Measurements from ENCODE around the gene MCM3AP.

The MCM3AP gene

GRCh38 chr21:46212721-46213484 is 72.5 kb downstream of the MCM3AP start:
- no peaks in the 10 kb centered on the region for H3K9me3 ChIP-seq (ENCODE audit: control insufficient read depth, low read length)
- H3K4me3 ChIP-seq (ENCODE audit: insufficient read depth, low read depth, low read length) = no peak overlapping the region
- H3K36me3 ChIP-seq (ENCODE audit: control insufficient read depth, insufficient read depth, low read length) = no peaks in the 10 kb centered on the region
- whole genome bisulfite sequencing, 2 experiments = 94 to 95% methylated on average over 18 of the region's 18 CpGs
- no peaks in the 10 kb centered on the region for H3K27me3 ChIP-seq (ENCODE audit: control insufficient read depth, insufficient read depth, low read length, poor library complexity, severe bottlenecking)
- H3K27ac ChIP-seq (ENCODE audit: insufficient read depth, low read depth, low read length, poor library complexity, severe bottlenecking) = no peak overlapping the region
- no peaks in the 10 kb centered on the region for H3K4me1 ChIP-seq (ENCODE audit: control insufficient read depth, insufficient read depth, low read length)

GRCh38 chr21:46211786-46212720 is 73.4 kb downstream of the MCM3AP start:
- Histone ChIP-seq H3K27ac (ENCODE audit: insufficient read depth, low read depth, low read length, poor library complexity, severe bottlenecking) (no peak overlapping the region), H3K36me3 (ENCODE audit: control insufficient read depth, insufficient read depth, low read length) (no peaks in the 10 kb centered on the region), H3K4me3 (ENCODE audit: insufficient read depth, low read depth, low read length) (no peak overlapping the region), H3K9me3 (ENCODE audit: control insufficient read depth, low read length) (no peaks in the 10 kb centered on the region), H3K4me1 (ENCODE audit: control insufficient read depth, insufficient read depth, low read length) (no peaks in the 10 kb centered on the region), H3K27me3 (ENCODE audit: control insufficient read depth, insufficient read depth, low read length, poor library complexity, severe bottlenecking) (no peaks in the 10 kb centered on the region)
- WGBS, 2 experiments = 95 to 97% methylated on average over 23 of the region's 23 CpGs

GRCh38 chr21:46211376-46211775 is 74.0 kb downstream of the MCM3AP start:
- H3K36me3 ChIP-seq (ENCODE audit: control insufficient read depth, insufficient read depth, low read length) = no peaks in the 10 kb centered on the region
- 93 to 94% methylated on average over 7 of the region's 7 CpGs for WGBS, 2 experiments

GRCh38 chr21:46210378-46211136 is 74.9 kb downstream of the MCM3AP start:
- Histone ChIP-seq H3K27me3 (ENCODE audit: control insufficient read depth, insufficient read depth, low read length, poor library complexity, severe bottlenecking) (no peaks in the 10 kb centered on the region), H3K9me3 (ENCODE audit: control insufficient read depth, low read length) (no peaks in the 10 kb centered on the region), H3K4me1 (ENCODE audit: control insufficient read depth, insufficient read depth, low read length) (no peaks in the 10 kb centered on the region), H3K4me3 (ENCODE audit: insufficient read depth, low read depth, low read length) (no peak overlapping the region), H3K36me3 (ENCODE audit: control insufficient read depth, insufficient read depth, low read length) (no peaks in the 10 kb centered on the region), H3K27ac (ENCODE audit: insufficient read depth, low read depth, low read length, poor library complexity, severe bottlenecking) (no peak overlapping the region)
- WGBS, 2 experiments = 89 to 92% methylated on average over 16 of the region's 16 CpGs

More at GRCh38 chr21:46211376-46211775, 74.0 kb downstream of the MCM3AP start:
- H3K4me1 ChIP-seq (ENCODE audit: control insufficient read depth, insufficient read depth, low read length) = no peaks in the 10 kb centered on the region
- no peak overlapping the region for H3K27ac ChIP-seq (ENCODE audit: insufficient read depth, low read depth, low read length, poor library complexity, severe bottlenecking)
- H3K4me3 ChIP-seq (ENCODE audit: insufficient read depth, low read depth, low read length) = no peak overlapping the region
- no peaks in the 10 kb centered on the region for H3K9me3 ChIP-seq (ENCODE audit: control insufficient read depth, low read length)
- H3K27me3 ChIP-seq (ENCODE audit: control insufficient read depth, insufficient read depth, low read length, poor library complexity, severe bottlenecking) = no peaks in the 10 kb centered on the region

- no peaks in the 10 kb centered on the region for H3K4me1 ChIP-seq (ENCODE audit: control insufficient read depth, insufficient read depth, low read length)
- no peaks in the 10 kb centered on the region for H3K36me3 ChIP-seq (ENCODE audit: control insufficient read depth, insufficient read depth, low read length)
- H3K27ac ChIP-seq (ENCODE audit: insufficient read depth, low read depth, low read length, poor library complexity, severe bottlenecking) = no peak overlapping the region
- no peaks in the 10 kb centered on the region for H3K9me3 ChIP-seq (ENCODE audit: control insufficient read depth, low read length)
- no peaks in the 10 kb centered on the region for H3K27me3 ChIP-seq (ENCODE audit: control insufficient read depth, insufficient read depth, low read length, poor library complexity, severe bottlenecking)
- 95 to 96% methylated on average over 23 of the region's 23 CpGs for WGBS, 2 experiments
- no peak overlapping the region for H3K4me3 ChIP-seq (ENCODE audit: insufficient read depth, low read depth, low read length)
Measured at GRCh38 chr21:46208761-46209721, 76.4 kb downstream of the MCM3AP start.

GRCh38 chr21:46207920-46208591 is 77.4 kb downstream of the MCM3AP start:
- Histone ChIP-seq H3K9me3 (ENCODE audit: control insufficient read depth, low read length) (no peaks in the 10 kb centered on the region), H3K4me3 (ENCODE audit: insufficient read depth, low read depth, low read length) (no peak overlapping the region), H3K4me1 (ENCODE audit: control insufficient read depth, insufficient read depth, low read length) (no peaks in the 10 kb centered on the region), H3K27ac (ENCODE audit: insufficient read depth, low read depth, low read length, poor library complexity, severe bottlenecking) (no peak overlapping the region), H3K27me3 (ENCODE audit: control insufficient read depth, insufficient read depth, low read length, poor library complexity, severe bottlenecking) (no peaks in the 10 kb centered on the region), H3K36me3 (ENCODE audit: control insufficient read depth, insufficient read depth, low read length) (no peaks in the 10 kb centered on the region)
- 94% methylated on average over 27 of the region's 27 CpGs for WGBS, 2 experiments

GRCh38 chr21:46207006-46207919 is 78.1 kb downstream of the MCM3AP start:
- H3K27me3 ChIP-seq (ENCODE audit: control insufficient read depth, insufficient read depth, low read length, poor library complexity, severe bottlenecking) = no peaks in the 10 kb centered on the region
- H3K36me3 ChIP-seq (ENCODE audit: control insufficient read depth, insufficient read depth, low read length) = no peaks in the 10 kb centered on the region
- 94 to 96% methylated on average over 21 of the region's 21 CpGs for WGBS, 2 experiments
- H3K27ac ChIP-seq (ENCODE audit: insufficient read depth, low read depth, low read length, poor library complexity, severe bottlenecking) = no peak overlapping the region
- H3K4me3 ChIP-seq (ENCODE audit: insufficient read depth, low read depth, low read length) = no peak overlapping the region
- no peaks in the 10 kb centered on the region for H3K9me3 ChIP-seq (ENCODE audit: control insufficient read depth, low read length)
- no peaks in the 10 kb centered on the region for H3K4me1 ChIP-seq (ENCODE audit: control insufficient read depth, insufficient read depth, low read length)

- no peaks in the 10 kb centered on the region for H3K36me3 ChIP-seq (ENCODE audit: control insufficient read depth, insufficient read depth, low read length)
- H3K27ac ChIP-seq (ENCODE audit: insufficient read depth, low read depth, low read length, poor library complexity, severe bottlenecking) = no peak overlapping the region
- H3K4me3 ChIP-seq (ENCODE audit: insufficient read depth, low read depth, low read length) = no peak overlapping the region
- 94 to 95% methylated on average over 24 of the region's 24 CpGs for WGBS, 2 experiments
- H3K27me3 ChIP-seq (ENCODE audit: control insufficient read depth, insufficient read depth, low read length, poor library complexity, severe bottlenecking) = no peaks in the 10 kb centered on the region
- no peaks in the 10 kb centered on the region for H3K4me1 ChIP-seq (ENCODE audit: control insufficient read depth, insufficient read depth, low read length)
- no peaks in the 10 kb centered on the region for H3K9me3 ChIP-seq (ENCODE audit: control insufficient read depth, low read length)
Measured at GRCh38 chr21:46206163-46207005, 79.0 kb downstream of the MCM3AP start.

Data from ectodermal cell (in vitro differentiated cells).